Stimulated activated naive CD8-positive, alpha-beta T cell treated with anti-CD3 and anti-CD28 coated beads, Interleukin-15, Interleukin-2, amounts not matched to agents 100 ng/mL and 50 ng/mL, for 24 hours (primary cell): Measurements from ENCODE around the gene TMEM95.

Experiments
- H3K27ac Mint-ChIP-seq: one replicate; pipeline ENCODE4 v1.8.0; 2021; ENCODE audit warnings: mild to moderate bottlenecking, mixed read lengths
- H3K27me3 Mint-ChIP-seq: one replicate; pipeline ENCODE4 v1.8.0; 2021; ENCODE audit warnings: mixed read lengths
- H3K36me3 Mint-ChIP-seq: one replicate; pipeline ENCODE4 v1.8.0; 2021; ENCODE audit warnings: low read depth, mixed read lengths
- H3K4me1 Mint-ChIP-seq: one replicate; pipeline ENCODE4 v1.8.0; 2021; ENCODE audit warnings: low read depth, mixed read lengths
- H3K4me3 Mint-ChIP-seq: one replicate; pipeline ENCODE4 v1.8.0; 2021; ENCODE audit warnings: mild to moderate bottlenecking, mixed read lengths
- H3K9me3 Mint-ChIP-seq: one replicate; pipeline ENCODE4 v1.8.0; 2021; ENCODE audit warnings: mixed read lengths

Gene TMEM95

DNA sequence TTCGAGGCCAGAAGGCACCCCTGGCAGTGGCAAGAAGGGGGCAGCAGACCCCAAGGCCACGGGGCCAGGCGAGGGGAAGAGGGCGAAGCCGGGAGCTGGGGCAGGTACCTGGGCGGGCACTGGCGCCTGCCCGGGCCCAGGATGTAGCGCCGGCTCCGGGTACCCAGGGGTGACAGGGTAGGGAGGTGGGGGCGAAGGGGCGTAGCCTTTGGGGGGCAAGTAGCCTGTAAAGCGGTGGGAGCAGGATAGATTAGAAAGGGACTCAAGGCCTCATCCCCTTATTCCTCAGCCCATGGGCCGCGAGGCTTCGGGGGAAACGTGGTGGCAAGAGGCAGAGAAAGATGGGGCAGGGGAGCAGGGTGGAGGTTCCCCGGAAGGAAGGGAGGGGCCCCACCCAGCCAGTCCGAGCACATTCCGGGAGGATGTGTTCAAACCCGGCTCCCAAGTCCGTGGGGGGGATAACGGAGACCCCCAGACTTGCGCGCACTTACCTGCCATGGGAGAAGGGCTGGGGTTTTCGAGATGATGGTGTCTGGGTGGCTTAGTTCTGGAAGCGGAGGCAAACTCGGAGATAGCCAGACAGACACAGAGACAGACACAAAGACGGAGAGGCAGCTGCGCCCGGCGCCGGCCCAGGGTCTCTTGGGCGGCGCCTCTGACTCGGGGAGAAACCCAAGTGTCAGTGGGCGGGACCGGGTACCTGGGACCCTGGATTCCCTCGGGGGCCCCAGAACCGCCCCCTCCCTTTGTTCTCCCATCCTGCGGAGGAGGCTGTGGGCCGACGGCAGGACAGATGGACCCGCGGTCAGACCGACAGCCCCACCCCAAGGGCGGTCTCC, 38.9 kb downstream of the TMEM95 start:
- peak overlapping the region; percentile 93 for H3K4me3 Mint-ChIP-seq
- H3K9me3 Mint-ChIP-seq: no peaks in the 10 kb centered on the region
- no peaks in the 10 kb centered on the region for H3K27me3 Mint-ChIP-seq
- H3K4me1 Mint-ChIP-seq: peaks cover 16% of the 10 kb centered on the region
- H3K27ac Mint-ChIP-seq: peak overlapping the region; percentile 75
- peaks cover 28% of the 10 kb centered on the region for H3K36me3 Mint-ChIP-seq

- Mint-ChIP-seq H3K4me1 (peaks cover 16% of the 10 kb centered on the region), H3K36me3 (peaks cover 23% of the 10 kb centered on the region), H3K4me3 (peak within 1 kb of the TSS; percentile 93), H3K27ac (peak within 1 kb of the TSS; percentile 96), H3K9me3 (no peaks in the 10 kb centered on the region), H3K27me3 (no peaks in the 10 kb centered on the region)
These were observed 39.7 kb downstream of the TMEM95 start, which contains the start of gene PLSCR3 for GRCh38 chr17:7394452-7395191. Gene PLSCR3, minus strand, starts transcription at chr17:7394525. Its CDS starts 415 bp downstream, at chr17:7394110.

DNA sequence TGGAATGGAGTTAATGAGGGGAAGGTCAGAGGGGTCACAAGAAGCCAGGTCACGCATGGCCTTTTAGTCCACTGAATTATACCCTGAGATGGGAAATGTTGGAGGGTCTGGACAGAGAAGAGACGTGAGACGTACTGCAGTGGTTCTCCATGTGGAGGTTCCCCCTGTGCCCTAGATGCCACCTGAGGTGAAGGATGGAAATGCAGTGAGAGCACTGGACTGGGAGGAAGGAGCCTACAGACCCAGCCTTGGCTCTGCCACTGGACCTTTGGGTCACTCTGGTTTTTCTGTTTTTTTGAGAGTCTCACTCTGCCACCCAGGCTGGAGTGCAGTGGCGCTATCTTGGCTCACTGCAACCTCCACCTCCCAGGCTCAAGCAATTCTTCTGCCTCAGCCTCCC, 41.2 kb downstream of the TMEM95 start:
- Mint-ChIP-seq H3K27ac (no peak overlapping the region), H3K4me3 (peak overlapping the region; percentile 27), H3K36me3 (peaks cover 10% of the 10 kb centered on the region), H3K9me3 (no peaks in the 10 kb centered on the region), H3K4me1 (peaks cover 16% of the 10 kb centered on the region), H3K27me3 (no peaks in the 10 kb centered on the region)

GRCh38 chr17:7398612-7399011, 43.7 kb downstream of the TMEM95 start:
- Mint-ChIP-seq H3K4me3 (no peak overlapping the region), H3K9me3 (no peaks in the 10 kb centered on the region), H3K4me1 (peaks cover 16% of the 10 kb centered on the region), H3K27me3 (no peaks in the 10 kb centered on the region), H3K27ac (no peak overlapping the region), H3K36me3 (peaks cover 8% of the 10 kb centered on the region)

- Mint-ChIP-seq H3K27me3 (no peaks in the 10 kb centered on the region), H3K9me3 (no peaks in the 10 kb centered on the region), H3K4me1 (peaks cover 12% of the 10 kb centered on the region), H3K4me3 (peak overlapping the region; percentile 91), H3K27ac (peak overlapping the region; percentile 18), H3K36me3 (peaks cover 6% of the 10 kb centered on the region)
These were observed 48.2 kb downstream of the TMEM95 start for GRCh38 chr17:7403043-7403726.

- Mint-ChIP-seq H3K27me3 (no peaks in the 10 kb centered on the region), H3K4me3 (peak overlapping the region; percentile 91), H3K4me1 (peaks cover 12% of the 10 kb centered on the region), H3K9me3 (no peaks in the 10 kb centered on the region), H3K36me3 (peaks cover 6% of the 10 kb centered on the region), H3K27ac (peak overlapping the region; percentile 94)
These were observed 48.7 kb downstream of the TMEM95 start for GRCh38 chr17:7403727-7403976.

DNA sequence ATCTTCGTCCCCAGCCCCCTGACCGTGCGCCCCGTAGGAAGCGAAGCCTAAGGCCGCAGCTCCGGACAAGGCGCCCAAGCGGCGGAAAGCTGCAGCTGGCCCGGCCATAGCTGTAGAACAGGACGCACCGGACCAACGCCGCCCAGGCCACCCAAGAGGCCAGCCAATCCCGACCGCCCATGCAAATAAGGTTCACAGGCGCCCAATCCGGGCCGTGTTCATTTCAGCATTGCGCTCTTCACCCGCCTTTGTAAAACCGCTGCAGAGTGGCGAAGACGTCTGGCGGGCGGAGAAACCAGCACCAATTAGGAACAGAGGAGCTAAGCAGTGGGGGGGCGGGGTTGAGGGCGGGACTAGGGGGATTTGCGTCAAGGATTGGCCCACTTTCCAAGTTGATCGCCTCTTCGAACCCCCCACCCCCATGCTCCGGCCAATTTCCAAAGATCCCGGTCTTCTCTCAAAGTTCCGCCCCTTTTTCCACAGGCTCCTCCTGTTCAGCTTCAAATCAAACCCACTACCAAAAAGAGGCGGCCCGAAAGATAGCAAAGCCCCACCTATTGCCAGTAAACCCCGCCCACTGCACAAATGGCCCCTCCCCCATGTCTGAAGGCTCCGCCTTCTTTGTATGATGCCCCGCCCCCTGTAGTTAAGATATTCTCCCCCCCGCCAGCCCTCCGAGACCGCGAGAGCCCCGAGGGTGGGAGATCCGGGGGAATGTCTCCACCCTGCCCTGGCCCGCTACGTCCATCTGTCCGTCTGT, 49.2 kb downstream of the TMEM95 start, which contains the start of gene TMEM256:
TMEM256 (minus strand) TSS at position 121 of the 760 bp plus-strand sequence; CDS start at position 108, 13 bp downstream.
- Mint-ChIP-seq H3K9me3 (no peaks in the 10 kb centered on the region), H3K4me3 (peak within 1 kb of the TSS; percentile 91), H3K4me1 (peaks cover 12% of the 10 kb centered on the region), H3K36me3 (peaks cover 9% of the 10 kb centered on the region), H3K27me3 (no peaks in the 10 kb centered on the region), H3K27ac (peak within 1 kb of the TSS; percentile 94)

- H3K36me3 Mint-ChIP-seq: peaks cover 9% of the 10 kb centered on the region
- H3K4me1 Mint-ChIP-seq: peaks cover 12% of the 10 kb centered on the region
- no peaks in the 10 kb centered on the region for H3K9me3 Mint-ChIP-seq
- peak overlapping the region; percentile 91 for H3K4me3 Mint-ChIP-seq
- peak overlapping the region; percentile 94 for H3K27ac Mint-ChIP-seq
- H3K27me3 Mint-ChIP-seq: no peaks in the 10 kb centered on the region
These were observed 49.9 kb downstream of the TMEM95 start for GRCh38 chr17:7404737-7405349.

DNA sequence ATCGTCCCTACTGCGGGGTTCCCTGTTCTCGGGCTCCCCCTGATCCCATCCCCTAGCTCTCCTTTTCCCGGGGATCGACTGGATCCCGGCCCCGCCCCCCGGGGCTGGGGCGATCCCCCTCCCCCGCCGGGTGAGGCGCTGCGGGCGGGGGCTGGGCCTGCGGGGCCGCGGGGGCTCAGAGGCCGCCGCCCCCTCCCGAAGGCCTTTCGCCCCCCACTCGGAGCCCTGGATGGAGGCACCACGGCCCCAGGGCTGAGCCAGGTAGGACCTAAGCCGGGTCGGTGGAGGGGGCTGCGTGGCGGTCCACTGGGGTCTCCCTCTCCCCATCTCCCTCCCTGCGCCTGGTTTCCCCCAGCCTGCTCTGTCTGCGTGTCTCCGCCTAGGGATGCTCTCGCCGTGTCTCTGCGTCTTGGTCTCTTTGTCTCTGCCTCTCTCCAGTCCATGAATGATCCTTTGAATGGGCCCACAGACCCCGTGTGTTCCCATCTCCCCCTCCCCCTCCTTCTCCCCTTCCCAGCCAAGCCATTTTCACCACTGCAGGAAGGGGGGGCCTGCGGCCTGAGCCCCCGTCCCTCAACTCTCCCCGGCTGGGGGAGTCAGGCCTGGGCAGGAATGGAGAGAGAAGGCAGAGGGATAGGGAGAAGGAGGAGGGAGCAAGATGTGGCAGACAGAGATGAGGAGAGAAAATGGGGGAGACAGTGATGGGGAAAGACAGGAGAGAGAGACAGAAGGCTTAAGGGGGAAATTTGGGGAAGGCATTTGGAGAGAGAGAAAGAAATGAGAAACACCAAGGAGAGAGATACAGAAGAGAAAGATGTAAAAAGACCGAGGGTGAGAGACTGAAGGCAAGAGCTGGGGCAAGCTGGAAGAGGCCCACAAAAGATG, 50.6 kb downstream of the TMEM95 start:
- Mint-ChIP-seq H3K9me3 (no peaks in the 10 kb centered on the region), H3K36me3 (peaks cover 9% of the 10 kb centered on the region), H3K4me1 (peaks cover 12% of the 10 kb centered on the region), H3K27me3 (no peaks in the 10 kb centered on the region), H3K4me3 (peak overlapping the region; percentile 76), H3K27ac (no peak overlapping the region)

DNA sequence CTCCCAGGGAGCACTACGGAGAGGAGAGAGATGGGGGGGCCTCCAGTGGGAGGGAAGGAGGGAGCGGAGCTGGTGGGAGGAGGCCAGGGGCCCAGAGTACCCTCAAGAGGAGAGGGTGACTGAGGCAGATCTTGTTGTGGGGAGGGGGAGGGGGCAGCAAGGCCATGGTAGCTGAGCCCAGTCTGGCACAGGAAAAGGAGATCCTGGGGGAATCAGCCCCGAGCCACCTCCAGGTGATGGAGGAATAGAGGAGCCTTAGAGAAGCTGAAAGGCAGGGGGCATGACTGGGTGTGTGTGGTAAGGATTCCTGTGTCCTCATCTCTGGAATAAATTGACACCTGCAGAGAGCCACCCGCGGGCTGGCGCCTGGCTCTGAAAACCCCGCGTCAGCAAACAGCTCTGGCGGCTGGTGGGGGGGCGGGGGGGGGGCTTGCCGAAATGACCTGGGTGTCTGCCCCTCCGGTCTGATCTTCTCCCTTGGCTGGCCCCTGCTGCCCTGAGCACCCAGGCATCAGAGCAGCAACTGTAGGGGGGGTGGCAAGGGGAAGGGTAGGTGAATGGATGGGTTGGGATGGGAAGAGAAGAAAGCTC, 51.4 kb downstream of the TMEM95 start:
- H3K9me3 Mint-ChIP-seq: no peaks in the 10 kb centered on the region
- peak overlapping the region; percentile 5 for H3K4me3 Mint-ChIP-seq
- H3K36me3 Mint-ChIP-seq: peaks cover 9% of the 10 kb centered on the region
- H3K4me1 Mint-ChIP-seq: peaks cover 12% of the 10 kb centered on the region
- H3K27me3 Mint-ChIP-seq: no peaks in the 10 kb centered on the region
- no peak overlapping the region for H3K27ac Mint-ChIP-seq
